Measurements from ENCODE around the gene ODF2L. TPM values are rescaled to one million over a fixed set of nuclear protein-coding genes. Genes with fewer than 3 reads are reported as not detected.
A peak's percentile ranks its signal among the peaks of the same experiment; 100 is the strongest.

ODF2L gene
- total RNA-seq, 4 donors from 2014 or later, result 30.2 to 65.1 (median 45.8) TPM

DNA sequence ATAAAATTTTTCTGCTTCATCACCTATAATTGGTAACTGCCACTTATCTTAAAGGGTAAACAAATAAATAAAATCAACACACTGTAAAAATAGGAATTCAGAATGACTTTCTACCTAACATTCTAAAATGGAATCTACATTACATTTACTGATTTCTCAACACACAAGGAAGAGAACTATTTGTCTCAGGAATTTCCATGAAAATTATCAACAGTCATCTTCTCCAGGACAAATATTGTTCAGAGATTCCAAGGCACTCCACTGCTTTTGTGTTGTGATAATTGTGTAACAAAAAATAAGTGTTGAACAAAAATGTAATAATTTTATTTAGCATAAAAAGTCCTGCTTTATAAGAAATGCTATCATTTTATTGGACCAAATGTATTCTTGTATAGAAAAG, 7.3 kb downstream of the ODF2L start:
- H3K4me1 ChIP-seq, result peaks cover 0 to 16% (median 0%) of the 10 kb centered on the region in 4 donors
- DNase-seq (ENCODE audit: low spot score in 2 of 2), result no peak
- peak overlapping the region in 2 of 4 donors; percentile 9 to 29 for H3K27ac ChIP-seq
- peaks cover 0 to 6% (median 0%) of the 10 kb centered on the region in 3 donors for H3K36me3 ChIP-seq
- no peak overlapping the region for H3K4me3 ChIP-seq
- H3K27me3 ChIP-seq, result no peaks in the 10 kb centered on the region
- peaks cover 0 to 10% (median 0%) of the 10 kb centered on the region in 4 donors for H3K9me3 ChIP-seq
- TF ChIP-seq POLR2A (IDR thresholded peaks at IDR 0.05) (no peak), CTCF (IDR thresholded peaks at IDR 0.05) (no peak), EP300 (IDR thresholded peaks at IDR 0.05) (no peak)

- no peak overlapping the region for H3K4me3 ChIP-seq
- no peaks in the 10 kb centered on the region for H3K27me3 ChIP-seq
- WGBS, 2 donors, result 83 to 84% methylated on average over 3 of the region's 3 CpGs
- peaks cover 0 to 19% (median 0%) of the 10 kb centered on the region in 4 donors for H3K4me1 ChIP-seq
- no peak for DNase-seq (ENCODE audit: low spot score in 2 of 2)
- H3K27ac ChIP-seq, result no peak overlapping the region
- H3K36me3 ChIP-seq, result peaks cover 0 to 6% (median 0%) of the 10 kb centered on the region in 3 donors
- TF ChIP-seq POLR2A (IDR thresholded peaks at IDR 0.05), result no peak
- no peak for TF ChIP-seq CTCF (IDR thresholded peaks at IDR 0.05)
- TF ChIP-seq EP300 (IDR thresholded peaks at IDR 0.05), result no peak
- peaks cover 0 to 10% (median 0%) of the 10 kb centered on the region in 4 donors for H3K9me3 ChIP-seq
Observed at GRCh38 chr1:86387916-86388627, 8.1 kb downstream of the ODF2L start.

- DNase-seq (ENCODE audit: low spot score in 2 of 2), result no peak
- Histone ChIP-seq H3K4me1 (peaks cover 0 to 21% (median 5%) of the 10 kb centered on the region in 4 donors), H3K36me3 (no peaks in the 10 kb centered on the region), H3K9me3 (no peaks in the 10 kb centered on the region), H3K4me3 (no peak overlapping the region), H3K27ac (peak overlapping the region in 1 of 4 donors; percentile 14), H3K27me3 (no peaks in the 10 kb centered on the region)
- TF ChIP-seq CTCF (IDR thresholded peaks at IDR 0.05) (no peak), EP300 (IDR thresholded peaks at IDR 0.05) (no peak), POLR2A (IDR thresholded peaks at IDR 0.05) (no peak)
- WGBS, 2 donors, result 75 to 77% methylated on average over 1 of the region's 1 CpG
Observed at GRCh38 chr1:86382878-86383277, 13.2 kb downstream of the ODF2L start.

- Histone ChIP-seq H3K4me3 (no peak overlapping the region), H3K9me3 (no peaks in the 10 kb centered on the region), H3K27me3 (no peaks in the 10 kb centered on the region), H3K36me3 (peaks cover 0 to 9% (median 0%) of the 10 kb centered on the region in 3 donors), H3K27ac (no peak overlapping the region), H3K4me1 (peaks cover 0 to 21% (median 5%) of the 10 kb centered on the region in 4 donors)
- DNase-seq (ENCODE audit: low spot score in 2 of 2), result no peak
- 78 to 79% methylated on average over 4 of the region's 4 CpGs for WGBS, 2 donors
- TF ChIP-seq CTCF (IDR thresholded peaks at IDR 0.05) (no peak), POLR2A (IDR thresholded peaks at IDR 0.05) (no peak), EP300 (IDR thresholded peaks at IDR 0.05) (no peak)
Observed at GRCh38 chr1:86381223-86381622, 14.9 kb downstream of the ODF2L start.

GRCh38 chr1:86380257-86380861, 15.8 kb downstream of the ODF2L start:
- 2% methylated on average over 4 of the region's 4 CpGs for WGBS, 2 donors
- Histone ChIP-seq H3K9me3 (no peaks in the 10 kb centered on the region), H3K4me3 (no peak overlapping the region)

More at GRCh38 chr1:86380257-86380861, 15.8 kb downstream of the ODF2L start:
- H3K27me3 ChIP-seq, result no peaks in the 10 kb centered on the region
- no peak for DNase-seq (ENCODE audit: low spot score in 2 of 2)
- H3K27ac ChIP-seq, result no peak overlapping the region
- H3K36me3 ChIP-seq, result peaks cover 0 to 12% (median 0%) of the 10 kb centered on the region in 3 donors
- H3K4me1 ChIP-seq, result peaks cover 0 to 21% (median 5%) of the 10 kb centered on the region in 4 donors
- peak; percentile 73 to 79 (median 76) for TF ChIP-seq CTCF (IDR thresholded peaks at IDR 0.05)
- TF ChIP-seq EP300 (IDR thresholded peaks at IDR 0.05), result no peak
- no peak for TF ChIP-seq POLR2A (IDR thresholded peaks at IDR 0.05)
